HEK293 (cell line): Measurements from ENCODE around the gene LRP5.

ENCODE experiments used
- PATZ1 ChIP-seq: fragments of 450-650 bp; formaldehyde crosslinking; IDR thresholded peaks from 2 replicates; pipeline ENCODE4 v1.5.1; 2016; ENCODE audit warnings: missing biosample characterization, missing genetic modification characterization
- ZNF223 ChIP-seq: fragments of 450-650 bp; formaldehyde crosslinking; IDR thresholded peaks from 2 replicates; pipeline ENCODE4 v1.5.1; 2016; ENCODE audit warnings: missing biosample characterization, missing genetic modification characterization
- ZNF311 ChIP-seq: fragments of 450-650 bp; formaldehyde crosslinking; IDR thresholded peaks from 2 replicates; pipeline ENCODE4 v1.5.1; 2017; ENCODE audit warnings: missing biosample characterization, missing genetic modification characterization, borderline replicate concordance
- ZNF394 ChIP-seq: fragments of 450-650 bp; formaldehyde crosslinking; IDR thresholded peaks from 2 replicates; pipeline ENCODE4 v1.5.1; 2016; ENCODE audit warnings: missing biosample characterization, missing genetic modification characterization, mild to moderate bottlenecking, moderate library complexity, borderline replicate concordance
- ZNF529 ChIP-seq: fragments of 450-650 bp; formaldehyde crosslinking; IDR thresholded peaks from 2 replicates; pipeline ENCODE4 v1.5.1; 2017; ENCODE audit warnings: missing genetic modification characterization, missing biosample characterization; ENCODE audit not compliant: insufficient replicate concordance
- ZNF561 ChIP-seq: fragments of 450-650 bp; IDR thresholded peaks from 2 replicates; pipeline ENCODE4 v1.5.1; 2018; ENCODE audit warnings: missing biosample characterization, missing genetic modification characterization, borderline replicate concordance
- ZNF610 ChIP-seq: fragments of 450-650 bp; formaldehyde crosslinking; IDR thresholded peaks from 2 replicates; pipeline ENCODE4 v1.5.1; 2016; ENCODE audit warnings: missing biosample characterization, missing genetic modification characterization, borderline replicate concordance
- ZNF629 ChIP-seq: fragments of 450-650 bp; formaldehyde crosslinking; IDR thresholded peaks from 2 replicates; pipeline ENCODE4 v1.5.1; 2017; ENCODE audit warnings: missing biosample characterization, missing genetic modification characterization
- ZNF776 ChIP-seq: fragments of 450-650 bp; formaldehyde crosslinking; IDR thresholded peaks from 2 replicates; pipeline ENCODE4 v1.5.0; 2017; ENCODE audit warnings: missing biosample characterization, missing genetic modification characterization, borderline replicate concordance
- ZNF837 ChIP-seq: fragments of 450-650 bp; formaldehyde crosslinking; IDR thresholded peaks from 2 replicates; pipeline ENCODE4 v1.5.1; 2016; ENCODE audit warnings: missing biosample characterization, missing genetic modification characterization
- TF ChIP-seq, protein P1 (sequence below): fragments of 450-650 bp; formaldehyde crosslinking; IDR thresholded peaks from 2 replicates; pipeline ENCODE4 v1.5.1; 2016; ENCODE audit warnings: missing biosample characterization, missing genetic modification characterization
- TF ChIP-seq, protein P2 (sequence below): fragments of 450-650 bp; formaldehyde crosslinking; IDR thresholded peaks from 2 replicates; pipeline ENCODE4 v1.5.1; 2016; ENCODE audit warnings: missing biosample characterization, missing genetic modification characterization
- TF ChIP-seq, protein P3 (sequence below): fragments of 450-650 bp; formaldehyde crosslinking; IDR thresholded peaks from 2 replicates; pipeline ENCODE4; 2016; ENCODE audit warnings: missing biosample characterization, missing genetic modification characterization
- TF ChIP-seq, protein P4 (sequence below): fragments of 450-650 bp; formaldehyde crosslinking; IDR thresholded peaks from 2 replicates; pipeline ENCODE4 v1.5.1; 2016; ENCODE audit warnings: missing biosample characterization, missing genetic modification characterization, low read depth

- TF ChIP-seq, protein P1, sequence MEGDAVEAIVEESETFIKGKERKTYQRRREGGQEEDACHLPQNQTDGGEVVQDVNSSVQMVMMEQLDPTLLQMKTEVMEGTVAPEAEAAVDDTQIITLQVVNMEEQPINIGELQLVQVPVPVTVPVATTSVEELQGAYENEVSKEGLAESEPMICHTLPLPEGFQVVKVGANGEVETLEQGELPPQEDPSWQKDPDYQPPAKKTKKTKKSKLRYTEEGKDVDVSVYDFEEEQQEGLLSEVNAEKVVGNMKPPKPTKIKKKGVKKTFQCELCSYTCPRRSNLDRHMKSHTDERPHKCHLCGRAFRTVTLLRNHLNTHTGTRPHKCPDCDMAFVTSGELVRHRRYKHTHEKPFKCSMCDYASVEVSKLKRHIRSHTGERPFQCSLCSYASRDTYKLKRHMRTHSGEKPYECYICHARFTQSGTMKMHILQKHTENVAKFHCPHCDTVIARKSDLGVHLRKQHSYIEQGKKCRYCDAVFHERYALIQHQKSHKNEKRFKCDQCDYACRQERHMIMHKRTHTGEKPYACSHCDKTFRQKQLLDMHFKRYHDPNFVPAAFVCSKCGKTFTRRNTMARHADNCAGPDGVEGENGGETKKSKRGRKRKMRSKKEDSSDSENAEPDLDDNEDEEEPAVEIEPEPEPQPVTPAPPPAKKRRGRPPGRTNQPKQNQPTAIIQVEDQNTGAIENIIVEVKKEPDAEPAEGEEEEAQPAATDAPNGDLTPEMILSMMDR (tag by site-specific recombination), result no peak
- TF ChIP-seq ZNF311 (tag by site-specific recombination), result no peak
- no peak for TF ChIP-seq ZNF776
- no peak for TF ChIP-seq ZNF529 (tag by site-specific recombination)
- no peak for TF ChIP-seq ZNF629 (tag by site-specific recombination)
- no peak for TF ChIP-seq ZNF837 (tag by site-specific recombination)
- TF ChIP-seq, protein P2, sequence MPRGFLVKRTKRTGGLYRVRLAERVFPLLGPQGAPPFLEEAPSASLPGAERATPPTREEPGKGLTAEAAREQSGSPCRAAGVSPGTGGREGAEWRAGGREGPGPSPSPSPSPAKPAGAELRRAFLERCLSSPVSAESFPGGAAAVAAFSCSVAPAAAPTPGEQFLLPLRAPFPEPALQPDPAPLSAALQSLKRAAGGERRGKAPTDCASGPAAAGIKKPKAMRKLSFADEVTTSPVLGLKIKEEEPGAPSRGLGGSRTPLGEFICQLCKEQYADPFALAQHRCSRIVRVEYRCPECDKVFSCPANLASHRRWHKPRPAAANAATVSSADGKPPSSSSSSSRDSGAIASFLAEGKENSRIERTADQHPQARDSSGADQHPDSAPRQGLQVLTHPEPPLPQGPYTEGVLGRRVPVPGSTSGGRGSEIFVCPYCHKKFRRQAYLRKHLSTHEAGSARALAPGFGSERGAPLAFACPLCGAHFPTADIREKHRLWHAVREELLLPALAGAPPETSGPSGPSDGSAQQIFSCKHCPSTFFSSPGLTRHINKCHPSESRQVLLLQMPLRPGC, result no peak
- TF ChIP-seq ZNF223 (tag by site-specific recombination), result no peak
- TF ChIP-seq ZNF561 (tag by site-specific recombination), result no peak
- no peak for TF ChIP-seq PATZ1
- TF ChIP-seq, protein P3, sequence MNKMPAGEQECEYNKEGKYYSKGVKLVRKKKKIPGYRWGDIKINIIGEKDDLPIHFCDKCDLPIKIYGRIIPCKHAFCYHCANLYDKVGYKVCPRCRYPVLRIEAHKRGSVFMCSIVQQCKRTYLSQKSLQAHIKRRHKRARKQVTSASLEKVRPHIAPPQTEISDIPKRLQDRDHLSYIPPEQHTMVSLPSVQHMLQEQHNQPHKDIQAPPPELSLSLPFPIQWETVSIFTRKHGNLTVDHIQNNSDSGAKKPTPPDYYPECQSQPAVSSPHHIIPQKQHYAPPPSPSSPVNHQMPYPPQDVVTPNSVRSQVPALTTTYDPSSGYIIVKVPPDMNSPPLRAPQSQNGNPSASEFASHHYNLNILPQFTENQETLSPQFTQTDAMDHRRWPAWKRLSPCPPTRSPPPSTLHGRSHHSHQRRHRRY (tag by site-specific recombination), result no peak
- no peak for TF ChIP-seq ZNF394
- TF ChIP-seq, protein P4, sequence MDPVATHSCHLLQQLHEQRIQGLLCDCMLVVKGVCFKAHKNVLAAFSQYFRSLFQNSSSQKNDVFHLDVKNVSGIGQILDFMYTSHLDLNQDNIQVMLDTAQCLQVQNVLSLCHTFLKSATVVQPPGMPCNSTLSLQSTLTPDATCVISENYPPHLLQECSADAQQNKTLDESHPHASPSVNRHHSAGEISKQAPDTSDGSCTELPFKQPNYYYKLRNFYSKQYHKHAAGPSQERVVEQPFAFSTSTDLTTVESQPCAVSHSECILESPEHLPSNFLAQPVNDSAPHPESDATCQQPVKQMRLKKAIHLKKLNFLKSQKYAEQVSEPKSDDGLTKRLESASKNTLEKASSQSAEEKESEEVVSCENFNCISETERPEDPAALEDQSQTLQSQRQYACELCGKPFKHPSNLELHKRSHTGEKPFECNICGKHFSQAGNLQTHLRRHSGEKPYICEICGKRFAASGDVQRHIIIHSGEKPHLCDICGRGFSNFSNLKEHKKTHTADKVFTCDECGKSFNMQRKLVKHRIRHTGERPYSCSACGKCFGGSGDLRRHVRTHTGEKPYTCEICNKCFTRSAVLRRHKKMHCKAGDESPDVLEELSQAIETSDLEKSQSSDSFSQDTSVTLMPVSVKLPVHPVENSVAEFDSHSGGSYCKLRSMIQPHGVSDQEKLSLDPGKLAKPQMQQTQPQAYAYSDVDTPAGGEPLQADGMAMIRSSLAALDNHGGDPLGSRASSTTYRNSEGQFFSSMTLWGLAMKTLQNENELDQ (tag by site-specific recombination), result no peak
- TF ChIP-seq ZNF610, result no peak
These were observed 45.2 kb upstream of the LRP5 start for GRCh38 chr11:68266936-68267880.
